Measurements from ENCODE around the gene EXOC6B.
"Not testable (repeated sequence)": the region's sequence is repeated elsewhere in the genome, so short reads cannot be mapped to it uniquely, and the experiment has no call there.

DNA sequence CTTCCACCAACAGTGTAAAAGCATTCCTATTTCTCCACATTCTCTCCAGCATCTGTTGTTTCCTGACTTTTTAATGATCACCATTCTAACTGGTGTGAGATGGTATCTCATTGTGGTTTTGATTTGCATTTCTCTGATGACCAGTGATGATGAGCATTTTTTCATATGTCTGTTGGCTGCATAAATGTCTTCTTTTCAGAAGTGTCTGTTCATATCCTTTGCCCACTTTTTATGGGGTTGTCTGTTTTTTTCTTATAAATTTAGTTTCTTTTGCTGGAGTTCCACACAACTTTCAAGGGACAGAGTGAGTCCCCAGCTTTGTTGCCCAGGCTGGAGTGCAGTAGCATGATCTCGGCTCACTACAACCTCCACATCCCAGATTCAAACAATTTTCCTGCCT lies 270.5 kb downstream of the EXOC6B start:
- TF ChIP-seq POLR2A (IDR thresholded peaks at IDR 0.05) = not testable (repeated sequence)
- TF ChIP-seq, protein P1, sequence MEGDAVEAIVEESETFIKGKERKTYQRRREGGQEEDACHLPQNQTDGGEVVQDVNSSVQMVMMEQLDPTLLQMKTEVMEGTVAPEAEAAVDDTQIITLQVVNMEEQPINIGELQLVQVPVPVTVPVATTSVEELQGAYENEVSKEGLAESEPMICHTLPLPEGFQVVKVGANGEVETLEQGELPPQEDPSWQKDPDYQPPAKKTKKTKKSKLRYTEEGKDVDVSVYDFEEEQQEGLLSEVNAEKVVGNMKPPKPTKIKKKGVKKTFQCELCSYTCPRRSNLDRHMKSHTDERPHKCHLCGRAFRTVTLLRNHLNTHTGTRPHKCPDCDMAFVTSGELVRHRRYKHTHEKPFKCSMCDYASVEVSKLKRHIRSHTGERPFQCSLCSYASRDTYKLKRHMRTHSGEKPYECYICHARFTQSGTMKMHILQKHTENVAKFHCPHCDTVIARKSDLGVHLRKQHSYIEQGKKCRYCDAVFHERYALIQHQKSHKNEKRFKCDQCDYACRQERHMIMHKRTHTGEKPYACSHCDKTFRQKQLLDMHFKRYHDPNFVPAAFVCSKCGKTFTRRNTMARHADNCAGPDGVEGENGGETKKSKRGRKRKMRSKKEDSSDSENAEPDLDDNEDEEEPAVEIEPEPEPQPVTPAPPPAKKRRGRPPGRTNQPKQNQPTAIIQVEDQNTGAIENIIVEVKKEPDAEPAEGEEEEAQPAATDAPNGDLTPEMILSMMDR (IDR thresholded peaks at IDR 0.05 in 4 of 5, conservative IDR thresholded peaks at IDR 0.05 in 1 of 5) = not testable (repeated sequence)

Data from gastrocnemius medialis (tissue), 4 donors.